Kidney (tissue), 14 donors: ENCODE data around the gene DNMT1. TPM values are rescaled to one million over a fixed set of nuclear protein-coding genes. Genes with fewer than 3 reads are reported as not detected.

Source experiments
- DNase-seq, 5 donors: peaks; one replicate each; pipeline ENCODE4 v3.0.0-alpha.2; 2013 to 2020
- FAIRE-seq: peaks from 2 replicates; lab custom pipeline; 2012; peaks lifted over from hg19 to GRCh38; lab: Jason Lieb, UNC
- H3K27ac ChIP-seq, 2 donors: one replicate each; pipeline ENCODE4 v1.7.0; 2013; ENCODE audit warnings: low read depth in 2 of 2, low read length in 2 of 2, inconsistent platforms in 1 of 2
- H3K27me3 ChIP-seq: one replicate; pipeline ENCODE4 v1.7.1; 2013; ENCODE audit warnings: low read length, inconsistent platforms; ENCODE audit not compliant: control insufficient read depth, insufficient read depth
- H3K36me3 ChIP-seq, 3 donors: one replicate each; pipeline versions ENCODE4 v1.7.0 to v1.7.1; 2013; ENCODE audit warnings: low read length in 3 of 3, control low read depth in 1 of 3, inconsistent platforms in 1 of 3; ENCODE audit not compliant: insufficient read depth in 3 of 3, control insufficient read depth in 2 of 3
- H3K4me1 ChIP-seq, 3 donors: one replicate each; pipeline versions ENCODE4 v1.7.0 to v1.7.1; 2013; ENCODE audit warnings: low read length in 3 of 3, inconsistent platforms in 1 of 3, low read depth in 1 of 3; ENCODE audit not compliant: control insufficient read depth in 2 of 3, insufficient read depth in 2 of 3
- H3K4me3 ChIP-seq, 3 donors: one replicate each; pipeline versions ENCODE4 v1.7.0 to v1.8.1; 2013; ENCODE audit warnings: low read length in 3 of 3, control low read depth in 1 of 3, inconsistent platforms in 1 of 3
- H3K9ac ChIP-seq, 3 donors: one replicate each; pipeline versions ENCODE4 v1.7.0 to v1.7.1; 2013; ENCODE audit warnings: low read length in 3 of 3, control low read depth in 1 of 3, inconsistent platforms in 1 of 3
- H3K9me3 ChIP-seq, 3 donors: one replicate each; pipeline versions ENCODE4 v1.7.0 to v1.7.1; 2013; ENCODE audit warnings: low read length in 3 of 3, control low read depth in 1 of 3, inconsistent platforms in 1 of 3; ENCODE audit not compliant: control insufficient read depth in 2 of 3, insufficient read depth in 1 of 3
- CTCF ChIP-seq: IDR thresholded peaks from 3 replicates; pipeline ENCODE4 v1.5.1; 2012; ENCODE audit warnings: mild to moderate bottlenecking, moderate library complexity, borderline replicate concordance; ENCODE audit not compliant: insufficient read depth; ENCODE audit errors: extremely low read depth
- intact Hi-C: fragments of 100-400 bp; cut with DNase I; formaldehyde crosslinking; loops from one replicate; pipeline ENCODE4 v1.11.1; 2022
- polyA plus RNA-seq: library from polyadenylated mRNA; stranded (reverse); fragments of 350-450 nt; fragmentation: Illumina TruSeq; extraction: RNeasy Lipid Tissue Mini Kit (QIAGEN cat#74804); gene quantifications from one replicate; pipeline ENCODE4 v1.2.3, GENCODE V29; 2014; ENCODE audit warnings: low read depth, low replicate concordance; ENCODE audit not compliant: insufficient read depth
- total RNA-seq: library from RNA; stranded (reverse); fragmentation: NEBNext Ultra II Directional; extraction: Animal tissue kit (Norgen Biotek cat#: 25700); gene quantifications from one replicate; pipeline ENCODE4 v1.2.1, GENCODE V29; 2021
- donor health status: control.
- donor health status: control.
- donor health status: control.
- donor health status: control.
- donor health status: control.
- donor health status: DM: yes; HTN: yes; CAD: no.
- donor health status: Normal renal cell carcinoma (clear cell type).

Gene DNMT1
- total and polyA plus RNA-seq, 2 donors from 2014 or later, result 15.3 to 64.6 TPM

DNA sequence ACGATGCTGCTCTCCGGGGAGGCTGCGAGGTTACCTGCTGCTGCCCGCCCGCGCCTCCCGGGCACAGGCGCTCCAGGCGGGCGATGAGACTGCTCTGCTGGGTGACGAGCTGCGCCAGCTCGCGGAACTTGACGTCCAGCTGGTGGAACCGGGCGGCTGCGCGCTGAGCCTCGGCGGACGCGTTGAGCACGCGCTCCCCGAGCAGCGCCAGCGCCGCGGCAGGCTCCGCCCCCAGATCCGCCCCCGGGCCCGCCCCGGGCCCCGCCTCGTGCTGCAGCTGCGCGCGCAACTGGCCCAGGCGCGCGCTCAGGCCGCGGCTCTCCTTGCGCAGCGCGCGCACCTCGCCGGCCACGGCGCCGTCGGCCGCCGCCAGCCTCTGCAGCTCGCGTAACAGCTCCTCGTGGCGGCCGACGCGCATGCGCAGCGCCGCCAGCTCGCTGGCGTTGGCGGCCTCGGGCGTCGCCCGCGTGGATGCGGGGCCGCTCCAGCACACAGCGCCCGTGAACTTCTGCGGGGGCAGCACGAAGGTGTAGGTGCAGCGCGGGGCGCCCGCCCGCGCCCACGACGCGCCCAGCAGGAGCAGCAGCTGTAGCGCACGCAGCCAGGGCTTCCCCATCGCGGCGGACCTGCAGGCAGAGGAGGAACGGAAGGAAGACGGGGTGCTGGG is 98.7 kb downstream of the DNMT1 start:
- peak overlapping the region in 2 of 3 donors; percentile 10 to 26 for H3K9ac ChIP-seq
- peak overlapping the region; percentile 36 to 63 (median 50) for H3K4me3 ChIP-seq

DNA sequence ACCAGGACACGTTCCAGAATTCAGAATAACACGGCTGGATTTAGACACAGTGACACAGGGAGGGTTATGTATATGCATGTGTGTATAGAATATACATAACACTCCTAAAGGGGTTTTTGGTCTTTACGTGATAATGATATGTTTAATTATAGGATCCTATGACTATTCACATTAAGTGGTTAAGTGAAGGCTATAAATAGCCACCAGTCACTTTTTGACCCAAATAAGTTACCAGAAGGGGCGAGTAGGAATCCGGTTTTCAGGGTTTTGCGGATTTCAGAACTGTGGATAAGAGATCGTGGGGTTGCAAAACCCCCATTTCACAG is 99.2 kb downstream of the DNMT1 start:
- Histone ChIP-seq H3K27me3 (no peaks in the 10 kb centered on the region), H3K36me3 (no peaks in the 10 kb centered on the region), H3K9ac (peak overlapping the region in 1 of 3 donors; percentile 10), H3K9me3 (peaks cover 0 to 2% (median 0%) of the 10 kb centered on the region in 3 donors), H3K27ac (peak overlapping the region in 1 of 2 donors; percentile 65), H3K4me3 (peak overlapping the region in 1 of 3 donors; percentile 42), H3K4me1 (peaks cover 0 to 6% (median 5%) of the 10 kb centered on the region in 3 donors)
- FAIRE-seq (no peak), DNase-seq (no peak)
- no peak for TF ChIP-seq CTCF
- intact Hi-C loops, result no loop called here

More for the DNA sequence above, 98.7 kb downstream of the DNMT1 start:
- DNase-seq (peak; percentile 91 to 97 (median 94)), FAIRE-seq (no peak)
- intact Hi-C loops, result no loop called here
- H3K4me1 ChIP-seq, result peaks cover 0 to 6% (median 5%) of the 10 kb centered on the region in 3 donors
- TF ChIP-seq CTCF, result no peak
- peak overlapping the region in 1 of 2 donors; percentile 65 for H3K27ac ChIP-seq
- no peaks in the 10 kb centered on the region for H3K36me3 ChIP-seq
- no peaks in the 10 kb centered on the region for H3K27me3 ChIP-seq
- no peaks in the 10 kb centered on the region for H3K9me3 ChIP-seq

DNA sequence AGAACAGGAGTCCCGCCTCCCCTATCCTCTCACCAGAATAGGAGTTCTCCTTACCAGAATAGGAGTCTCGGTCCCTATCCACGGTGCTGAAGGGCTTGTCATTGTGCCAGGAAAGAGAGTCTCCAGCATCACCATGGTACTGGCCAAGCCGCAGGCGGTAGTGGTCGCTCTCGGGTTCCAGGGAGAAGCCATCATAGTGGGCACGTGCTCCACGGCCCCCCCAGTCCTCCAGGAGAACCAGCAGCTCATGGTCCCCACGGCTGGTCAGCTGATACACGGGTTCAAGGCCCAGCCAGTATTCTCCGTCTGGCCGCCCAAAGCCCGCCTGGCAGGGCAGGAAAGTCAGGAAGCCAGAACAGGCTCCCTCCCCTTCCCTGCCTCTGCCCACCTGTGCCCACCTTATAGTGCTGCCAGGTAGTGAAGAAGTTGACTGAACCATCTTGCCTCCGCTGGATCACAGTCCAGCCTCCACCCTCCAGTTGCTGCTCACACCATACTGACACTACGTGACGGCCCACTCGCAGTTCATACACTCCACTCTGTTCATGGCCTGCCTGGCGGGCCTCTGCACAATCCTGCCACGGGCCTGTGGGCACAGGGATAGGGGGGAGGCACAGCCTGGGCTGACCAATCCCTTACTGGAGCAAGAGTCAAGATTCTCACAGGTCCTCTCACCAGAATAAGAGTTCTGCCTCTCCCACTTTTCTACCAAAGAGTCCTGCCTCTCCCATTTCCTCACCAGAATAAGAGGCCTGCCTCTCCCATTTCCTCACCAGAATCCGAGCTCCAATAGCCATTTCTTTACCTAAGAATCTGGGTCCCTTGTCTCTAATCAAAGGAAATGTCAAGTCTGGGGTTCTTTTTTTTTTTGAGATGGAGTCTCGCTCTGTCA is 101.2 kb downstream of the DNMT1 start:
- no peak for FAIRE-seq

More for the DNA sequence above, 101.2 kb downstream of the DNMT1 start:
- no peaks in the 10 kb centered on the region for H3K27me3 ChIP-seq
- intact Hi-C loops, result no loop called here
- peaks cover 0 to 11% (median 5%) of the 10 kb centered on the region in 3 donors for H3K36me3 ChIP-seq
- no peak overlapping the region for H3K9ac ChIP-seq
- peaks cover 0 to 2% (median 0%) of the 10 kb centered on the region in 3 donors for H3K9me3 ChIP-seq
- no peak overlapping the region for H3K4me3 ChIP-seq
- DNase-seq, result peak in 2 of 5 donors; percentile 48 to 71
- no peak for TF ChIP-seq CTCF
- peaks cover 0 to 6% (median 5%) of the 10 kb centered on the region in 3 donors for H3K4me1 ChIP-seq
- no peak overlapping the region for H3K27ac ChIP-seq
